Keratinocyte (primary cell): Measurements from ENCODE around the gene ATP8B1. TPM values are rescaled to one million over a fixed set of nuclear protein-coding genes. Genes with fewer than 3 reads are reported as not detected.

Source experiments
- DNase-seq: peaks from one replicate; pipeline ENCODE4 v3.0.0-alpha.2; 2011; ENCODE audit warnings: low read depth, missing footprints, low spot score
- FAIRE-seq: peaks from 2 replicates; lab custom pipeline; 2011; peaks lifted over from hg19 to GRCh38; lab: Jason Lieb, UNC
- H2AFZ ChIP-seq: 2 replicates; pipeline ENCODE4 v1.6.0; 2012; ENCODE audit warnings: low read length, control low read depth, inconsistent platforms; ENCODE audit not compliant: control insufficient read depth
- H3K27ac ChIP-seq: 2 replicates; pipeline ENCODE4 v1.5.1; 2011; ENCODE audit warnings: low read length; ENCODE audit not compliant: control insufficient read depth, insufficient read depth
- H3K27me3 ChIP-seq: 3 replicates; pipeline ENCODE4 v1.6.0; 2011; ENCODE audit warnings: low read length; ENCODE audit not compliant: control insufficient read depth, insufficient read depth; ENCODE audit errors: extremely low read depth
- H3K36me3 ChIP-seq, 2 experiments: 2 replicates in 1 of 2; 3 replicates in 1 of 2; pipeline ENCODE4 v1.5.1; 2011; ENCODE audit warnings: low read length in 2 of 2, mild to moderate bottlenecking in 1 of 2; ENCODE audit not compliant: control insufficient read depth in 2 of 2, insufficient read depth in 2 of 2; ENCODE audit errors: extremely low read depth in 1 of 2
- H3K4me1 ChIP-seq: 3 replicates; pipeline ENCODE4 v1.5.1; 2011; ENCODE audit warnings: low read length; ENCODE audit not compliant: control insufficient read depth, insufficient read depth; ENCODE audit errors: extremely low read depth
- H3K4me2 ChIP-seq: 3 replicates; pipeline ENCODE4 v1.6.0; 2011; ENCODE audit warnings: low read depth, low read length; ENCODE audit not compliant: control insufficient read depth, insufficient read depth; ENCODE audit errors: extremely low read depth
- H3K4me3 ChIP-seq, 3 experiments: fragments of 200-600 bp in 1 of 3; sonication (generic) in 1 of 3; 2 replicates in 2 of 3; 3 replicates in 1 of 3; pipeline ENCODE4 v1.5.1; 2011 to 2016; ENCODE audit warnings: low read length in 3 of 3, mild to moderate bottlenecking in 3 of 3, control low read depth in 2 of 3, inconsistent platforms in 1 of 3, low read depth in 1 of 3, mixed read lengths in 1 of 3, mixed run types in 1 of 3, moderate library complexity in 1 of 3; ENCODE audit not compliant: control insufficient read depth in 2 of 3, insufficient read depth in 2 of 3; ENCODE audit errors: extremely low read depth in 1 of 3
- H3K79me2 ChIP-seq: 2 replicates; pipeline ENCODE4 v1.6.0; 2012; ENCODE audit warnings: low read length; ENCODE audit not compliant: control insufficient read depth, insufficient read depth
- H3K9ac ChIP-seq: 3 replicates; pipeline ENCODE4 v1.6.0; 2011; ENCODE audit warnings: low read length; ENCODE audit not compliant: control insufficient read depth, insufficient read depth; ENCODE audit errors: extremely low read depth
- H3K9me1 ChIP-seq: 3 replicates; pipeline ENCODE4 v1.6.0; 2011; ENCODE audit warnings: low read length; ENCODE audit not compliant: control insufficient read depth, insufficient read depth; ENCODE audit errors: extremely low read depth
- H3K9me3 ChIP-seq: 2 replicates; pipeline ENCODE4 v1.5.1; 2012; ENCODE audit warnings: low read depth, low read length; ENCODE audit not compliant: control insufficient read depth
- H4K20me1 ChIP-seq: 3 replicates; pipeline ENCODE4 v1.6.0; 2011; ENCODE audit warnings: low read length; ENCODE audit not compliant: control insufficient read depth, insufficient read depth; ENCODE audit errors: extremely low read depth
- CTCF ChIP-seq, 3 experiments: IDR thresholded peaks in 1 of 3; conservative IDR thresholded peaks in 1 of 3; optimal IDR thresholded peaks in 1 of 3; 2 replicates in 2 of 3; 3 replicates in 1 of 3; pipeline versions ENCODE3 to v1.5.1; 2011; ENCODE audit warnings: low read length in 3 of 3, mild to moderate bottlenecking in 3 of 3, moderate library complexity in 2 of 3, control low read depth in 1 of 3, inconsistent platforms in 1 of 3; ENCODE audit not compliant: insufficient read depth in 2 of 3; ENCODE audit errors: extremely low read depth in 1 of 3
- EZH2 ChIP-seq: IDR thresholded peaks from one replicate; pipeline ENCODE4 v1.6.1; 2012; ENCODE audit warnings: inconsistent platforms, mild to moderate bottlenecking, low read length, moderate library complexity
- dilution Hi-C: fragments of 300-500 bp; cut with MboI; formaldehyde crosslinking; loops from one replicate; pipeline ENCODE4 v1.7.0; 2020; ENCODE audit warnings: low sequenced_read_pairs; ENCODE audit not compliant: extremely low pct_ligation_motif_present
- polyA plus RNA-seq, 5 experiments: library from polyadenylated mRNA; depleted of rRNA in 3 of 5; stranded (reverse) in 3 of 5; stranded (forward) in 1 of 5; unstranded in 1 of 5; fragments of >200 nt; gene quantifications; 1 replicate in 1 of 5; 2 replicates in 3 of 5; 3 replicates in 1 of 5; pipeline versions ENCODE4 v1.2.1 to v1.2.3, GENCODE V29; 2011 to 2012; ENCODE audit warnings: missing spikeins in 2 of 5, low read depth in 1 of 5, low replicate concordance in 1 of 5

The ATP8B1 gene
- polyA plus RNA-seq, 1 donor (not counting 4 experiments of a cell fraction or from before 2014, with no cell fraction given) = 20.4 TPM

DNA sequence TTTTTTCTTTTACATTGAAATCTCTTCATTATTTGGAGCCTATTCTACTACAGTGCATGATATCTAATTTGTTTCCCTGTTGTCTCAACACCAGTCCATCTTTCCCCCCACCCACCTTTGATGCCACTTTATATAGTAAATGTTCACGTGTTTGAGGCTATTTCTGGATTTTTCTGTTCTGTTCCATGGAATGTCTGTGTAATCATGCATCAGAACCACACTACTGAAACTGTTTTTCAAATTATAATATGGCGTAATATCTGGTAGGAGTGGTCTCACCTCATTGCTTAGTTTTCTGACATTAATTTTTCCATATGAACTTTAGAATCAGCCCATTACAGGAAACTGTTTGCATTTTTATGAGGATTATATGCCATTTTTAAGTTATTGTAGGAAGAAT is 162.4 kb downstream of the ATP8B1 start:
- Histone ChIP-seq H3K4me2 (no peak overlapping the region), H3K4me1 (no peaks in the 10 kb centered on the region), H3K27ac (no peak overlapping the region), H2AFZ (no peak overlapping the region), H3K9me3 (no peaks in the 10 kb centered on the region), H3K79me2 (no peaks in the 10 kb centered on the region), H3K9me1 (no peaks in the 10 kb centered on the region), H3K36me3 (no peaks in the 10 kb centered on the region), H3K4me3 (no peak overlapping the region), H3K27me3 (no peaks in the 10 kb centered on the region), H4K20me1 (no peaks in the 10 kb centered on the region), H3K9ac (no peak overlapping the region)
- DNase-seq (no peak), FAIRE-seq (no peak)
- TF ChIP-seq CTCF (optimal IDR thresholded peaks at IDR 0.05 in 1 of 3, IDR thresholded peaks at IDR 0.05 in 1 of 3, conservative IDR thresholded peaks at IDR 0.05 in 1 of 3; ENCODE audit: extremely low read depth in 1 of 3, insufficient read depth in 2 of 3, low read length in 3 of 3) = no peak
- TF ChIP-seq EZH2 = no peak
- dilution Hi-C loops = no loop called here

- H4K20me1 ChIP-seq = no peaks in the 10 kb centered on the region
- no peak overlapping the region for H2AFZ ChIP-seq
- dilution Hi-C loops = no loop called here
- H3K4me3 ChIP-seq = no peak overlapping the region
- no peak overlapping the region for H3K27ac ChIP-seq
- no peaks in the 10 kb centered on the region for H3K27me3 ChIP-seq
- H3K9me3 ChIP-seq = no peaks in the 10 kb centered on the region
- no peaks in the 10 kb centered on the region for H3K36me3 ChIP-seq
- no peak for FAIRE-seq
- H3K79me2 ChIP-seq = no peaks in the 10 kb centered on the region
- H3K9ac ChIP-seq = no peak overlapping the region
- H3K4me2 ChIP-seq = no peak overlapping the region
- TF ChIP-seq CTCF (optimal IDR thresholded peaks at IDR 0.05 in 1 of 3, IDR thresholded peaks at IDR 0.05 in 1 of 3, conservative IDR thresholded peaks at IDR 0.05 in 1 of 3; ENCODE audit: extremely low read depth in 1 of 3, insufficient read depth in 2 of 3, low read length in 3 of 3) (no peak), EZH2 (no peak)
- DNase-seq = no peak
- no peaks in the 10 kb centered on the region for H3K4me1 ChIP-seq
- H3K9me1 ChIP-seq = no peaks in the 10 kb centered on the region
Observed at GRCh38 chr18:57640236-57640635, 162.9 kb downstream of the ATP8B1 start.
